Endothelial cell of hepatic sinusoid (primary cell): ENCODE data around the gene DHRS3.
"Not testable (repeated sequence)": the region's sequence is repeated elsewhere in the genome, so short reads cannot be mapped to it uniquely, and the experiment has no call there.

Experiments used
- in situ Hi-C: cut with HindIII; loops from 2 replicates; pipeline ENCODE4 v1.10.0; 2017; ENCODE audit warnings: low sequenced_read_pairs

The DHRS3 gene, protein sequence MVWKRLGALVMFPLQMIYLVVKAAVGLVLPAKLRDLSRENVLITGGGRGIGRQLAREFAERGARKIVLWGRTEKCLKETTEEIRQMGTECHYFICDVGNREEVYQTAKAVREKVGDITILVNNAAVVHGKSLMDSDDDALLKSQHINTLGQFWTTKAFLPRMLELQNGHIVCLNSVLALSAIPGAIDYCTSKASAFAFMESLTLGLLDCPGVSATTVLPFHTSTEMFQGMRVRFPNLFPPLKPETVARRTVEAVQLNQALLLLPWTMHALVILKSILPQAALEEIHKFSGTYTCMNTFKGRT

DNA sequence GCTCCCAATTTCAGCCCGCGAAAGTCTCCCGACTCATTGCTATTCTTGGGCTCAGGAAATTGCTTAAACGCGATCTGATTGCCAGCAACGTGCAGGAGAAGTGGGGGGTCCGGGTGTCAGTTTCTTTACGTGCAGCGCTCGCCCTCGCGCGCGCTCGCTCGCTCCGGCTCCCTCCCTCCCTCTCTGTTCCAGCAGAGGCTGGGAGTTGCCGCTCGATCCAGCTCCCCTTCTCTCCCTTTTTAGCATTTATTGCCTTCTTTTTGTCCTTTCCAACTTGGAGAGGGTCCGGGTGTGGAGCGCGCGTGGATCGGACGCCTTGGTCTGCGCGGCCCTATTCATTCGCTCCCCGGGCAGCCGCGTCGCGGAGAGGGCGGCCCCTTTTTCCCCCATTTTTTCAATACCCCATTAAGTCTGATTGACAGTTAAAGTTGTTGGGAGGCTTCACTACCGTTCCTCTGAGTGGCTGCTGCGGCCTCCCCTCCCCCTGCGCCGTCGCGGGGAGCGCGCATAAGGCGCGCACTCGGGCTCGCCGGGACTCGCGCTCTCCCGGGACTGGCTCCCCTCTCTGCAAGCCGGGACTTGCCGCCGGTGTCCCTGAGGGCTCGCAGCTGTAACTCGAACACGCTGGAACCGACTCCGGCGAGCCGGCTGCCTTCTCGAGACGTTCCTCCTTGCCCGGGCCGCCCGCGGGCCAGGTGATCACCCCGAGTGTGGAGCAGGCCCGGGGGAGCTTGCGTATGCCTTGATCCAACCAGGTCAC is at the start of gene DHRS3:
Gene DHRS3 (minus strand): TSS at position 310 of the 760 bp plus-strand sequence. CDS start 862 bp downstream, outside the sequence.
- in situ Hi-C loops = no loop called here

DNA sequence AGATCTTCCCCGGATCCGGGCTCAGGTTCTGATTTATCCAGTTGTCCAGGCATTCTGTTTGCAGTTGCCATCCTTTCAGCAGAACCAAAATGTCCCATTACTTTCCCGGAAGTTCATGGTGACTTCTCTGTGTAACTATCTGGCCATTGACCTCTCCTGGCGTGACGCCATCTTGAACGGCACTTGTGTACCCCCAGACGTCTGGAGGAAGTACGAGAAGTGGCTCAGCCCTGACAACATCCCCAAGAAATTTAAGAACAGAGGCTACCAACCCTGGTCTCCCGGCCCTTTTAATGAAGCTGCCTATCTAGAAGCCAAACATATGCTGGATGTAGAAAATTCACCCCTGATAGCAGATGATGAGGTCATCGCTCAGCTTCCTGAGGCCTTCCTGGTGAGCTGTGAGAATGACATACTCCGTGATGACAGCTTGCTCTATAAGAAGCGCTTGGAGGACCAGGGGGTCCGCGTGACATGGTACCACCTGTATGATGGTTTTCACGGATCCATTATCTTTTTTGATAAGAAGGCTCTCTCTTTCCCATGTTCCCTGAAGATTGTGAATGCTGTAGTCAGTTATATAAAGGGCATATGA is 48.2 kb upstream of the DHRS3 start:
- in situ Hi-C loops = loop anchor here (10.0 kb wide), 1 partner anchor 371 kb away; no protein-coding TSS in a partner anchor

DNA sequence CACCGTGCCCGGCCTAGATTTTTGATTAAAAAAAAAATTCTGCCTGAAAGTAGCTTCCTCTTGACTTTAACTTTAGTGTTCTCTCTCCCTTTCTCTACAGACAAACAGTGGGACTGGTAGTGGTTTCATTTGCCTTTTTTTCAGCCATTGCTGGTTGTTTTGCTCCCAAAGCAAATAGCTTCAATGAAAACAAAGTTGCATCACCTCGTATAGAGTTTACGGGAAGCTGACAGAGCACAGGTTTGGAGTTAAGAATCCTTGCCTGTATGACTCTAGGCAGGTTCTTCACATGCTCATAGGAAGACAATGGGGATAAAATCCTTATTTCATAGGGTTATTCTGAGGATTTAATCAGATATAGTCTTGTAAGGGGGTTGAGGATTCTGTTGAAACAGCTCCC is 47.5 kb upstream of the DHRS3 start:
- in situ Hi-C loops = loop anchor here (10.0 kb wide), 1 partner anchor 371 kb away; no protein-coding TSS in a partner anchor

DNA sequence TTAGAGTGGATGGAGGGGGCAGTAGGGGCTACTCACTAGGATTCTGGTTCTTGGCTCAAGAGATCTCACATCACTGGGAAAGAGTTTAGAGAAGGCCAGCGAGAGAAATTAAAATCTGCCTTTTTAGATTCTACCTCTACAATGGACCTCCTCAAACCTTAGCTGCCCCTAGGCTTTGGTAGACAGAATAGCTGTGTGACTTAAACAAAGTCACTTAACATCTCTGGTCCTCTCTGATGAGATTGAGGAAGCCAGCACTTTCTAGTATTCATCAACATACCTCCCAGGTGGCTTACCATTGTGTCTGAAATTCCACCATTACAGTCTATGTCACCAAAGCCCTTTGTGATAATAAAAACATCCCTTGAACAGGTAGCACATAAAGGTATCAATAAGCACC is 44.5 kb upstream of the DHRS3 start:
- in situ Hi-C loops = loop anchor here (10.0 kb wide), 1 partner anchor 368 kb away; no protein-coding TSS in a partner anchor

DNA sequence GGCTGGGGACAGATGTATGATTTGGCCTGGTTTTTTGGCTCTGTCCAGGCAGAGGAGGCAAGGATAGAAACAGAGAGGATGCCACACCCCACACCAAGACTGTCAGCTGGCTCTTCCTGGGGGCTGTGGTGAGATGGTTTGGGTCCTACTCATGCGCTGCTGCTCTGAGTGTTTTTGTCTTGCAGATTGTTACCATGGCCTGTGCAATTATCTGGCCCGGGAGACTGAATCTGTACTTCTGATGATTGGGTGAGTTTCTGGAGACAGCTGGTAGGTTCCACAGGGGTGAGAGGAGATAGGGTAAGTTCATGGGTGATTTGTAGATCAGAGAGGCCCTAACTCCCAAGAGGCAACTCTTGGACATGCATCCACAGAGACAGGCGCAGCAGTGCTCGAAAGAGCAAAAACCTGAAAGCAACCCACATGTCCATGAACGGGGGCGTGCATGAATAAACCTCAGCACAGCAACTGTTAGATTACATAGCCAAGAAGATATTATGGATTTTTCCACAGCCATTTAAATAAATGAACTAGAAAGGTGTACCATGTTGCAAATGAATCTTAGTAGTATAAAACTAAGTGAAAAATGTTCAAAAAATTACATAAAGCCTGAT is 43.7 kb upstream of the DHRS3 start:
- in situ Hi-C loops = loop anchor here (10.0 kb wide), 1 partner anchor 367 kb away; no protein-coding TSS in a partner anchor

DNA sequence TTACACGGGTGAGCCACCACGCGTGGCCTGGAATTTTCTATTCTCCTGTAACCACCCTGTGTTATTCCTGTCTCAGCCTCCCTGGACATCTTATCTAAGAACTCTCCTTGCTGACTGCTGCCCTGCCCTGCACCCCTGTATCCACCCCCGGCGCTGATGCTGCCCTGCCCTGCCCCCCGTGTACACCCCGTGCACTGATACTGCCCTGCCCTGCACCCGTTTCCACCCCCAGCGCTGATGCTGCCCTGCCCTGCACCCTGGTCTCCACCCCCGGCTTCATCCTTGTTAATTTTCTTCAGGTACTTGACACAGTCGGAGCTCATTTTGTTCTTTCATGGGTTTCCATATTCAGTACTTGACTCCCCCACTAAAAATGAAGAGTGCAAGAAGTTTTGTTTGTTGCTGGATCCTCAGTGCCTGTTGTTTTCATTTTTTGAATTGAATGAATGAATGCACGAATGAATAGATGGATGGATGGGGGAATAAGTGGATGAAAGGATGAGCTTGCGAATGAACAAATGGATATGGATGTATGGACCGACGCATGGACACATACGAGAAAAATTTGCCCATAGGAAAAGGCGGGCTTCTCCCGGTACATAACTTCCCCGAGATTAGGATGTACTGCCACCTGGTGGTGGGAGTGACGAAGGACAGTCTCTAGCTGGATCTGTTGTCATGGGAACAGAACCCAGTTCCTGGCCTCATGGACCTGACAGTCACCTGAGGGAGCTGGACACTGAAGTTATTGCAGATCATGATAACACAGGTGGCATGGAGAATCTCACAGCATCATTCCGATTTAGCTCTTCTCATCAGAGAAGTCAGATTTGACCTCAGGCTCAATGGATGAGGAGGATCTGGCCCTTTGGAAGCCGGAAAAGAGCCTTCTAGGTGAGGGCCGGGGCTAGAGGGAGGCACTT is 40.8 kb upstream of the DHRS3 start:
- in situ Hi-C loops = no loop called here

DNA sequence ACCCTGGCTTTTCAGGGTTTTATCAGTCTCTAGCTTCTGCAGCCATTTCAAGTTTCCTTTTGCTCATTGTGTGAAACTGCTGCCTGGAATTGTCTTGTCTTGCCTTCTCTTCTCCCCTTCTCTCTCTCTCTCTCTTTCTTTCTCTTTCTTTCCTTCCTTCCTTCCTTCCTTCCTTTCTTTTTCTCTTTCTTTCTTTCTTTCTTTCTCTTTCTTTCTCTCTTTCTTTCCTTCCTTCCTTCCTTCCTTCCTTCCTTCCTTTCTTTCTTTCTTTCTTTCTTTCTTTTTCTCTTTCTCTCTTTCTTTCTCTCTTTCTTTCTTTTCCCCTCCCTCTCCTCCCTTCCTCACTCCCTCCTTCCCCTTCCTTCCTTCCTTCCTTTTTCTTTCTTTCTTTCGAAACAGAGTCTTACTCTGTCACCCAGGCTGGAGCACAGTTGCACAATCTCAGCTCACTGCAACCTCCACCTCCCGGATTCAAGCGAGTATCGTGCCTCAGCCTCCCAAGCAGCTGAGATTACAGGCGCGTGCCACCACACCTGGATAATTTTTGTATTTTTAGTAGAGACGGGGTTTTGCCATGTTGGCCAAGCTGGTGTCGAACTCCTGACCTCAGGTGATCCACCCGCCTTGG is 40.0 kb upstream of the DHRS3 start:
- in situ Hi-C loops = not testable (repeated sequence)

DNA sequence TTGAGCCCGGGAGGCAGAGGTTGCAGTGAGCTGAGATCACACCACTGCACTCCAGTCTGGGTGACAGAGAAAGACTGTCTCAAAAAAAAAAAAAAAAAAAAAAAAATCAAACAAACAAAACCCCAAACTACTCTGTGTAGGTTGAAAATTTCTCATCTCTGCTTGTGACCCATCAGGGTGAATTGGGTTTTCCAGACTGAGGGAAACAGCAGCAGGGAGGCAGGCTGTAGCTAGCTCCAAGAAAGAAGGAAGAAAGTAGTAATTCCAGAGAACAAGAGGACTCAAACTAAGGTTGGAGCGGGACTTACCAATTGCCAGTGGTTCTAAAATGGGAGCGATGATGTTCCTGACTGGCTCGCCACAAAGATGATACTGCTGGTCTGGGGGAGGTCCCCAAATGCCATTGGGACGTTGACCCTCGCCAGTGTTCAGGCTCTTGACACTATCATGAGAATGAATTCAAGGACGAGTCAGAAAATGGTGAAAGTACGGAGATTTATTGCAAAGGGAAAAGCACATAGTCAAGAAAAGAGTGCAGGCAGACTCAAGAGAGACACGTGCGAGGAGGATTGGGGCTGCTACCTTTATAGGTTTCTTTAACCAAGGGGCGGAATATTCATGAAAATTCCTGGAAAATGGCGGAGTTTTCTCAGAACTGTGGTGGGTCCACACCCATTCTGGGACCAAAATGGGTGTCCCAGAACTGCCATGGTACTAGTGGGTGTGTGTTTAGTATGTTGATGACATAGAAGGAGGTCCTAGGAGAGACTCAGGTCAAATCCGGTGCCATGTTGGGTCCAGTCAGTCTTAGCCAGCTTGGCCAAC is 39.3 kb upstream of the DHRS3 start:
- in situ Hi-C loops = no loop called here

DNA sequence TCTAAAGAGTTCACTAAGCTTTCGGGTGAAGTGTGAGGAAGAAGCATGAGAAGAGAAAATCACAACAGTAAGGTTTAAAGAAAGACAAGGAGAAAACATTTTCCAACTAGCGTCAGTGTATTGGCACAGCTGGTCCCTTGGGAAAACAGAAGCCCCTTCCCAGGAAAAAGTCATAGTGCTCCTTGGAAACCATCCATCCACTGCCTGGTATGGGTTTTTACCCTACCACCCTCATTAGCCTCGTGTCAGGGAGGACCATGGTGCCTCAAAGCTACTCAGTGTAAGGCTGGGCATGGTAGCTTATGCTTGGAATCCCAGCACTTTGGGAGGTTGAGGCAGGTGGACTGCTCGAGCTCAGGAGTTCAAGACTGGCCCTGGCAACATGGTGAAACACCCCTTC is 38.6 kb upstream of the DHRS3 start:
- in situ Hi-C loops = no loop called here

DNA sequence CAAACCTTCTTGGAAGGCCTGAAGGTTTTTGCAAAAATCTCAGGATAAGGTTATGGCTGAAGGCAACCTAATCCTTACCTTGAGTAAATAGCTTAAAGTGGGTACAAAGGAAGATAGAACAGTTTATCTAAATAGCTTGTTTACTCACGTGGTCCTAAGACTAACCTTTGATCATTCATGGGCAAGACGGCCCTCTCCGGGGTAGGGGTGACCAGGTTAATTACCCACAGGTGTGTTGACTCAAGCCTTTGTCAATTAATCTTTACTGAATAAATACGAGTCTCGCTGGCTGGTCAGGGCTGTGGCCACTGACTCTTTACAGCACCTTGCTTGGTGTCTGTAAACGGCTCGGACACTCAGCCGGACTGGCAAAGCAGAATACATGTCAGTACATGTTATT is 36.6 kb upstream of the DHRS3 start:
- in situ Hi-C loops = no loop called here

DNA sequence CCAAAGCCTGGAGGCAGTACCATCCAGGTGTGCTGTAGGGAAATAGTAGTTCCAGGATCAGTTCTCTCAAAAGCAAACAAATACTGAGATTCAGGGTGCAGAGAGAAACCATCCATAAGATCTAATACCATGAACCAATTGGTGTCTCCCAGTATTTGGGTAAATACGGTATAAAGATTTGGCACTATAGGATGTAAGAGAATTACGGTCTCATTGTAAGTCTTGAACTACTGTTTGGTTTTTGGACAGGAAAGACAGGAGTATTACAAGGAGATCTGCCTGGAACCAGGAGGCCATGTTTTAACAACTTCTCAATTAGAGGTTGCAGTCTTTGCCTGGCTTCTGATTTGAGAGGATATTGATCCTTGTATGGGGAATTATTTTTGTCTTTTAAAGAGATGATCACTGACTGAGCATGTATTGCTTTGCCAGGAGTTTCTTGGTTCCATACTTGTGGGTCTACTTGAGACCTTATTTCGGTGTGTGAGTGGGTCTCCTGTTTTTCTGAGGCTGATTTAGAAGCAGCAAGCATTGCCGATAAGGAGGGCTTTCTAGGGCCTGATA is 36.1 kb upstream of the DHRS3 start:
- in situ Hi-C loops = no loop called here

DNA sequence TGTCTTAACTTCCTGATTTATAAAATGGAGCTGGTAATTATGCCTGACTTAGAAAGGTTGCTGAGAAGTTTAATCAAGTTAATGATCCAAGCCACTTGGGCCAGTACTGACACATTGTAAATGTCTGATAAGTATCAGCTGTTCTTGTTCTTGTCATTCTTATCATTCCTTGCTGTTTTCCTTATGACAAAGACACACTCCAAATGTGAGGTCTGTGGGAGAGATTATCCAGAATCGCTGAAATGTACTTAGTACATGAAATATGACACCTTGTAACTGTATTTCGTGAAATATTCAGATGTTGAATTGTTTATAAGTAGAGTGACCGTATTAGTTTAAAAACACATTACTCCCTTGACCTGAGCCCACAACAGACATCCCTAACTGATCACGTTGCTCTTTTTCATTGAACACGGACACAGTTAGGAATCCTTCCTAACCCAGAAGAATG is 32.0 kb upstream of the DHRS3 start:
- in situ Hi-C loops = loop anchor here (25.0 kb wide), 1 partner anchor 538 kb away; no protein-coding TSS in a partner anchor

DNA sequence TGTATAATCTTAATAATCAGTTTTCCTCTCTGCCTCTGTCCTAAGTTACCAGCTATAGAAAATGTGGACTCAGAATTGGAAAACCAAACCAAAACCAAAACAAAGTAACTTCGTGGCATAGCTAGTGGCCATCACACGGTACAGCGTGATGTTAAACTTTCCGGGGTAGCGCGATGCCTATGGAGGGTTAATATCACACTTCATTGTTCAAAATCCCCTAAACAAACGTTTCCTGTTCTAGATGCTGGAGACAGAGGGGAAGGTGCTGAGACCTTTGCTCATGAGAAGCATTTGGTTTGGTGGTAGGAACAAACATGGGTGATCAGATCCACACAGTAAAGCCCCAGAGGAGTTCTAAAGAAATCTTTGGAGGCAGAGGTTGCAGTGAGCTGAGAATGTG is 30.7 kb upstream of the DHRS3 start:
- in situ Hi-C loops = loop anchor here (25.0 kb wide), 1 partner anchor 536 kb away; no protein-coding TSS in a partner anchor

DNA sequence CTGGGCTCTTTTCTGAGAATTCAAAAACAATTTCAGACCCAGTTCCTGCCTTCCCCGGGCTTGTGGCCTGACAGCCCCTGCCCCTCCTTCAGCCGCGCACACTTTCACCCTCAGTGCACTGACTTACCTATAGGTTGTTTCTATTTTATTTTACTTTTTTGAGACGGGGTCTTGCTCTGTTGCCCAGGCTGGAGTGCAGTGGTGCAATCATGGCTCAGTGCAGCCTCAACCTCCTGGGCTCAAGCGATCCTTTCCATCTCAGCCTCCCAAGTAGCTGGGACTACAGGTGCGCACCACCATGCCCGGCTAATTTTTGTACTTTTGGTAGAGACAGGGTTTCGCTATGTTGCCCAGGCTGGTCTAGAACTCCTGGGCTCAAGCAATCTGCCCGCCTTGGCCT is 27.4 kb upstream of the DHRS3 start:
- in situ Hi-C loops = loop anchor here (25.0 kb wide), 1 partner anchor 533 kb away; no protein-coding TSS in a partner anchor

DNA sequence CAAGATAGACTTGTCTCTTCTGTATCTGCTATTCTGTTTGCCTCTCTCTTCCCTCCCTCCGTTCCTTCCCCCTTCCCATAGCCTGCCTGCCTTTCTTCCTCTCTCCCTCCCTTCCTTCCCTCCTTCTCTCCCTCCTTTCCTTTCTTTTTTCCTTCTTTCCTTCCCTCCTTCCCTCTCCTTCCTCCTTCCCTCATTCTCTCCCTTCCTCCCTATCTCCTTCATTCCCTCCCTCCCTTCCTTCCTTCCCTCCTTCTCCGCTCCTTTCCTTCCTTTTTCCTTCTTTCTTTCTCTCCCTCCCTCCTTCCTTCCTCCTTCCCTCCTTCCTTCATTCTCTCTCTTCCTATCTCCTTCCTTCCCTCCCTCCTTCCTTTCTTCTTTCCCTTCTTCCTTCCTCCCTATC is 26.8 kb upstream of the DHRS3 start:
- in situ Hi-C loops = loop anchor here (25.0 kb wide), 1 partner anchor 533 kb away; no protein-coding TSS in a partner anchor

DNA sequence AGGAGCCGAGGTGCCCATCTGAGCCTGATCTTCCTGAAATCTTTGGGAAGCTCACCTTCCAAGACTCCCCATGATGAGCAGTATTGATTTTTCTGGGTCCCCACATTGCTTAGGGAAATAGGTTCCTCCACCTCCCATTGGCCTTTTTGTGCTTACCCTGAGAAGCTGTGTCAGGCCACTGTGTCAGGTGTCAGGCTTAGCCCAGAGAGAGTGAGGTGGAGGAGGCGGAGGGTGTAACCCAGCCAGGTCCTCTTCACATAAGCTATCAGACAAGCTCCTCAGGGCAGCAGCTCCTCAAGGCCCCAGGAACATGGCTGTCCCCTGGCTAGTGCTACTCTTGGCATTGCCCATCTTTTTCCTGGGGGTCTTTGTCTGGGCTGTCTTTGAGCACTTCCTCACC is 26.2 kb upstream of the DHRS3 start:
- in situ Hi-C loops = loop anchor here (25.0 kb wide), 1 partner anchor 532 kb away; no protein-coding TSS in a partner anchor

DNA sequence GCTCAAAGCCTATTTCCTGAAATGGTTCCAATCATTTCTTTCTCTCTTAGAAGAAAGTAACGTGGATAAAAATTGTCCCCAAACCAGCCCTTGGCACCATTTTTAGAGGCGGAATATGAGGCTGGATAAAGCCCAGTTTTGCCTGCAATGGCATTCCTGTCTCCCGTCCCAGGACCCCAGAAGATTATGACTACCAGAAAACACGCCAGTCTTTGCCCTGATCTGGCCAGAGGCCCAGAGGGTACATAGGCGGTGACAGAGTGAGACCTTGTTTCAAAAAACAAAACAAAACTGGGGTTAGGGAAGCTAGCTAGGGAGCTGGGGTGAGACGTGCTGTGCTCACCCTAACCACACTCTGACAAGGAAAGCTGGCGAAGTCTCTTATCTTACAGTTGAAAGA is 25.8 kb upstream of the DHRS3 start, which contains the start of gene AADACL4:
Gene AADACL4 (plus strand): TSS at position 301 of the 400 bp plus-strand sequence. CDS start 462 bp downstream, outside the sequence.
- in situ Hi-C loops = loop anchor here (25.0 kb wide), 1 partner anchor 531 kb away; no protein-coding TSS in a partner anchor

DNA sequence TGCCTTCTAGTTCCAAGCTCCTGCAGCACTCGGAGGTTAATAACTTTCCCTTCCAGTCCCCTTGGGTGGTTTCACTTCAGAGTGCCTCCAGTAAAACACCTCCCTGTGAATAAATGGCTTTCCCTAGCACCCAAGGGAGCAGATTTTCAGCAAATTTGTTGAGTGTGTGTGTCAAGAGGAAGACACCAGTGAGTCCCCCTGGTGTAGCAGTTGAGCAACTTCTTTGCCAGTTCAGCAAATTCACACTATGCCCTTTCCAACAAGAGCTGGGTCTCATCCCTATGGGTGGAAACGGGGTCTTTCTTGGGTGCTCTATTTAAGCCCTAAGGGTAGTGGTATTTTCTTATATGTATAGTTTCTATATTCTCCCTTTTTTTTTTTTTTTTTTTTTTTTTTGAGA is 25.1 kb upstream of the DHRS3 start:
- in situ Hi-C loops = loop anchor here (25.0 kb wide), 1 partner anchor 531 kb away; no protein-coding TSS in a partner anchor
